HG02763 (cell line): ENCODE data around the gene ETDC.
"Not testable (repeated sequence)": the region's sequence is repeated elsewhere in the genome, so short reads cannot be mapped to it uniquely, and the experiment has no call there.

ENCODE experiments used
- ATAC-seq: cut with Tn5 transposase; IDR thresholded peaks from one replicate; pipeline ENCODE4 v1.9.1; 2021; ENCODE audit warnings: mild to moderate bottlenecking, moderate library complexity; ENCODE audit not compliant: unreplicated experiment

Gene ETDC

GRCh38 chrX:135309430-135309923, at the start of gene ETDC:
Gene ETDC, plus strand, starts transcription at chrX:135309480. Its CDS starts 0 bp downstream, at chrX:135309480.
- no peak for ATAC-seq

GRCh38 chrX:135260976-135261375, 48.3 kb upstream of the ETDC start:
- ATAC-seq: not testable (repeated sequence)

GRCh38 chrX:135263376-135263775, 45.9 kb upstream of the ETDC start:
- ATAC-seq: not testable (repeated sequence)

GRCh38 chrX:135264206-135264605, 45.1 kb upstream of the ETDC start:
- ATAC-seq: no peak

GRCh38 chrX:135273162-135273561, 36.1 kb upstream of the ETDC start:
- ATAC-seq: no peak

GRCh38 chrX:135275973-135276372, 33.3 kb upstream of the ETDC start:
- ATAC-seq: no peak

GRCh38 chrX:135287266-135287823, 21.9 kb upstream of the ETDC start:
- no peak for ATAC-seq

- peak; percentile 95 for ATAC-seq
These were observed 13.9 kb upstream of the ETDC start for GRCh38 chrX:135295238-135295943.

GRCh38 chrX:135295944-135296305, 13.4 kb upstream of the ETDC start:
- ATAC-seq: peak; percentile 38

GRCh38 chrX:135302269-135302873, 6.9 kb upstream of the ETDC start:
- no peak for ATAC-seq

- no peak for ATAC-seq
These were observed 4.5 kb upstream of the ETDC start for GRCh38 chrX:135304741-135305140.

GRCh38 chrX:135307171-135307570, 2.1 kb upstream of the ETDC start:
- ATAC-seq: no peak

- no peak for ATAC-seq
These were observed 880 bp upstream of the ETDC start for GRCh38 chrX:135308345-135308855.

- no peak for ATAC-seq
These were observed 6.6 kb downstream of the ETDC start for GRCh38 chrX:135315864-135316263.

GRCh38 chrX:135324463-135324862, 15.2 kb downstream of the ETDC start:
- no peak for ATAC-seq

GRCh38 chrX:135325036-135325818, 15.9 kb downstream of the ETDC start:
- not testable (repeated sequence) for ATAC-seq

GRCh38 chrX:135327299-135327698, 18.0 kb downstream of the ETDC start:
- no peak for ATAC-seq

GRCh38 chrX:135328421-135329005, 19.2 kb downstream of the ETDC start:
- ATAC-seq: no peak

GRCh38 chrX:135330706-135331105, 21.4 kb downstream of the ETDC start:
- no peak for ATAC-seq

- no peak for ATAC-seq
These were observed 22.2 kb downstream of the ETDC start for GRCh38 chrX:135331525-135331924.

GRCh38 chrX:135340831-135341230, 31.6 kb downstream of the ETDC start:
- ATAC-seq: no peak
